Iris pigment epithelial cell (primary cell): ENCODE measurements around the gene DNAAF1.
"Not testable (repeated sequence)": the region's sequence is repeated elsewhere in the genome, so short reads cannot be mapped to it uniquely, and the experiment has no call there.

Experiments used
- DNase-seq: peaks from one replicate; pipeline ENCODE4 v3.0.0-alpha.2; 2011; ENCODE audit warnings: low read depth

Gene DNAAF1

GRCh38 chr16:84212154-84212553 lies 67.0 kb downstream of the DNAAF1 start:
- DNase-seq: no peak

- no peak for DNase-seq
These were observed 67.5 kb downstream of the DNAAF1 start for GRCh38 chr16:84212631-84213030.

- no peak for DNase-seq
These were observed 69.5 kb downstream of the DNAAF1 start for GRCh38 chr16:84214451-84215066.

GRCh38 chr16:84215531-84215930 lies 70.4 kb downstream of the DNAAF1 start:
- no peak for DNase-seq

- not testable (repeated sequence) for DNase-seq
These were observed 71.0 kb downstream of the DNAAF1 start for GRCh38 chr16:84216144-84216543.

- no peak for DNase-seq
These were observed 73.2 kb downstream of the DNAAF1 start for GRCh38 chr16:84218176-84218823.

GRCh38 chr16:84218956-84219355 lies 73.8 kb downstream of the DNAAF1 start:
- no peak for DNase-seq

GRCh38 chr16:84220851-84221250 lies 75.7 kb downstream of the DNAAF1 start:
- peak; percentile 68 for DNase-seq

- DNase-seq: no peak
These were observed 78.3 kb downstream of the DNAAF1 start for GRCh38 chr16:84223456-84223855.

GRCh38 chr16:84224554-84224953 lies 79.4 kb downstream of the DNAAF1 start:
- no peak for DNase-seq

GRCh38 chr16:84225126-84225525 lies 80.0 kb downstream of the DNAAF1 start:
- DNase-seq: no peak

GRCh38 chr16:84225571-84225970 lies 80.5 kb downstream of the DNAAF1 start:
- no peak for DNase-seq

- no peak for DNase-seq
These were observed 80.9 kb downstream of the DNAAF1 start for GRCh38 chr16:84226026-84226425.
